RPMI7951 (cell line): ENCODE results near the gene RGS19. TPM values are rescaled to one million over a fixed set of nuclear protein-coding genes. Genes with fewer than 3 reads are reported as not detected.
"Not testable (repeated sequence)": the region's sequence is repeated elsewhere in the genome, so short reads cannot be mapped to it uniquely, and the experiment has no call there.

Experiments
- DNase-seq: peaks from one replicate; pipeline ENCODE4 v3.0.0-alpha.2; 2012; ENCODE audit warnings: low read depth
- total RNA-seq: library from RNA; depleted of rRNA; stranded (reverse); fragments of >200 nt; shearing (Covaris generic); gene quantifications from 2 replicates; pipeline ENCODE4 v1.2.3, GENCODE V29; 2014

RGS19 gene
- total RNA-seq, 1 experiment from 2014 or later, result 18.9 TPM

DNA sequence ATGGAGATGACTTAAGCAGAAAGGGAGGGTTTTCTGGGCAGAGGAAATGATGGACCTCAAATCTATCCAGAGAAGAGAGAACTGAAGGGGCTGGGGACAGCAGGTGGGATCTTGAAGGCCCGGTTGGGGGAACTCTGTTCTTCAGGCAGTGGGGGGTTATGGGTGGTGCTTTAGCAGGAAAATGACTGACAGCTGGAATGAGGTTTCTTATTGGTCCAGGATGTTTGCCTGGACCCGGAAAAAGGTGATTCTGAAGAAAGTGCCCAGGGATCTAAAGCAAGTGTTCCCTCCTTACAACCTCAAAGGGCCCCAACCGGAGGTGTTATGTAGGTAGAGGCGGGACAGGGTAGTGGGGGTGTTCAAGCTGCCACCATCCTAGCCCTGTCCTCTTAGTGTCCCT lies 16.1 kb upstream of the RGS19 start:
- no peak for DNase-seq

DNA sequence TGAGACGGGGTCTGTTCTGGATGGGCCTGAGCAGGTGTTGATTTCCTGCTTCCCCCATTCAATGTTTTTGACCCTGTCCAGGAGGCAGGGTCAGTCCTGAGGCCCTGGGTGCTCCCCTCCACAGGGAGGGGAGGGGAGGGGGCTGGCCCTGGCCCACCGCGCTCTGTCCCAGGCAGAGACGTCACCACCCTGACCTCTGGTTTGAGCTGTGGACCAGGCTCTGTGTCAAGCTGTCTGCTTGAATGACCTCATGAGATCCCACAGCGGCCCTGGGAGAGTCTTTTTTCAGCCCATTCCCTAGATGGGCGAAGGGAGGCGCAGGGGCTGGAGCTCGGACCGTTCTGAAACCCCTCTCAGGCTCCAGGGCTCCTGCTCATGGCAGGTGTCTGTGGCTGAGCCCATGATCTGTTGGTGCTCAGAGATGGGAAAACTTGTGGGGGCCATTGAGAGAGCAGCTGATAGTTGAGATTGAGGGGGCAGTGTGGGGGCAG lies 13.7 kb upstream of the RGS19 start:
- no peak for DNase-seq

DNA sequence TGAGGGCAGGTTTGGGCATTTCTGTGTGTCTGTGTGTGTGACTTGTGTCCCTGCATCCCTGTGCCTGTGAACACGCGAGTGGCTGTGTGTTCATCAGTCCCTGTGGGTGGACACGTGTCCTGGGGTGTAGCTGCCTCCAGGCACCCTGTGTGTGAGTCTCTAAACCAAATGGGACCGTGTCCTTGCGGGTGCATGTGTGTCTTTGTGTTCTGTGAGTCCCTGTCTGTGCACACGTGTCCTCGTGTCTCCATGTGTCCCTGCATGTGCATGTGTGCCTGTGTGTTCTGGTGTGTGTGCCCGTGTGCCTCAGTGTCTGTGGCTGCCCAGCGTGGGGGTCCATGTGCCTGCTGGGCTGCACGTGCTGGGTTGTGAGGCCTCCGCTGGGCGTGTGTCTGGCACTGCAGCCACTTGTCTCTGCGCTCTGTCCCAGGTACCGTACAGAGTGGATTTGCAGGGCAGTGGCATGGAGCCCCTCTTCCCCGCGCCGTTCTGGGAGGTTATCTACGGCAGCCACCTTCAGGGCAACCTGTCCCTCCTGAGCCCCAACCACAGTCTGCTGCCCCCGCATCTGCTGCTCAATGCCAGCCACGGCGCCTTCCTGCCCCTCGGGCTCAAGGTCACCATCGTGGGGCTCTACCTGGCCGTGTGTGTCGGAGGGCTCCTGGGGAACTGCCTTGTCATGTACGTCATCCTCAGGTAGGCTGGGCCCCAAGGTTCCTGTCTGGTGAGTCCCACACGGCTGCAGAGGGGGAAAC lies 13.1 kb upstream of the RGS19 start:
- DNase-seq, result no peak

DNA sequence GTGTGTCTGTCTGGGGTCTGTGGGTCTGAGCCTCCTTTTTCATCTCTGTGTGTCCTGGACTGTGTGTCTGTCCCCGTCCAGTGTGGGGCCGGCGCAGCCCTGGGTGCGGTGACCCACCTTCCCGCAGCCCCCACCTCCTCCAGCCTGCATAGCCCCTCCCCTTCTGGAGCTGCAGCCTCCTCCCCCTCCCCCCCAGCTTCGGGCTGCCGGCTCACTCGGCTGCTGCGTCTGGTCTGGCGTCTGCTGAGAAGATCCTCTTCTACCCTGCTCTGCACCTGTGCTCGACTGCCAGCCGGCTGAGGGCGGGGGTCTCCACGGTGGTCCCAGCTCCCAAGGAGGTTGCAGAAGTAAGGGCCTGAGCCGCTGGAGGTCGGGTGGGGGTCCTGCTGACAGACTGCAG lies 12.5 kb upstream of the RGS19 start:
- no peak for DNase-seq

DNA sequence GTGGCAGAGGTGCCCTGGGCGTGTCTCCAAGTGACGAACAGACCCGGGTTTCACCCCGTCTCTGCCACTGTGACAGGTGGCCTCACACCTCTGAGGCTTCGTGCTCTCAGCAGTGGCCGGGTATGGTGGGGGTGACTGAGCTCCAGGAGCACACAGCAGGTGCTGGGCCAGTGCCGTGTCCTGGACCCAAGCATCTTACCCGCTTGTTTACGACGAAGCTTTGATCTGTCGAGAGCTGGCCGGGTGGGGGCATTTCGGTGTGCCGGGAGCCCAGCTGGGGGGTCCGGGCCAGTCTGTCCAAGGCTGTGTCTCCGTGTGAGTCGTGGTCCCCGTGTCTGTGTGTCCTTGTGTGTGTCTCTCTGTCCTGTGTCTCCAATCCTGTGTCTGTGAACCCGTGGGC lies 12.0 kb upstream of the RGS19 start:
- DNase-seq, result no peak

DNA sequence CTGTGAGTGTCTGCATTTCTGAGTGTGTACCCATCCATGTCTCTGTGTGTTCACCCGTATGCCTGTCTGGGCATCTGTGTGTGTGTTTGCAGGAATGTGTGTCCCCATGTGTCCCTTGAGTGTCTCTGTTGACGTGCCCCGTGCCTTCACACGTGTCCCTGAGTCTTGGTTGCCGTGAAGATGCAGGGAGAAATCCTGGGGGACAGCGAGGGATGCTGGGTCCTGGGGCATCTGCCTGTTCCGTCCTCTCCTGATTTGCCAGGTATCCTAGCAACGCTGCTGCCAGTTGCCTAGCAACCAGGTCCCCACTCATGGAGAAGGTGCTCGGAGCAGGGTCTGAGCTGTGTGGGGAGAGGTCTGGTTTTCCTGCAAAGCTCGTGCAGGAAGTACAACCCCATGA lies 10.8 kb upstream of the RGS19 start:
- DNase-seq, result peak; percentile 29

DNA sequence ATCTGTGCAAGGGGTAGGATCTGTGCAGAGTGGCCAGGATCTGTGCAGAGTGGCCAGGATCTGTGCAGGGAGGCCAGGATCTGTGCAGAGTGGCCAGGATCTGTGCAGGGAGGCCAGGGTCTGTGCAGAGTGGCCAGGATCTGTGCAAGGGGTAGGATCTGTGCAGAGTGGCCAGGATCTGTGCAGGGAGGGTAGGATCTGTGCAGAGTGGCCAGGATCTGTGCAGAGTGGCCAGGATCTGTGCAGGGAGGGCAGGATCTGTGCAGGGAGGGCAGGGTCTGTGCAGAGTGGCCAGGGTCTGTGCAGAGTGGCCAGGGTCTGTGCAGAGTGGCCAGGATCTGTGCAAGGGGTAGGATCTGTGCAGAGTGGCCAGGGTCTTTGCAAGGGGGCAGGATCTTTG lies 9.3 kb upstream of the RGS19 start:
- DNase-seq, result not testable (repeated sequence)

DNA sequence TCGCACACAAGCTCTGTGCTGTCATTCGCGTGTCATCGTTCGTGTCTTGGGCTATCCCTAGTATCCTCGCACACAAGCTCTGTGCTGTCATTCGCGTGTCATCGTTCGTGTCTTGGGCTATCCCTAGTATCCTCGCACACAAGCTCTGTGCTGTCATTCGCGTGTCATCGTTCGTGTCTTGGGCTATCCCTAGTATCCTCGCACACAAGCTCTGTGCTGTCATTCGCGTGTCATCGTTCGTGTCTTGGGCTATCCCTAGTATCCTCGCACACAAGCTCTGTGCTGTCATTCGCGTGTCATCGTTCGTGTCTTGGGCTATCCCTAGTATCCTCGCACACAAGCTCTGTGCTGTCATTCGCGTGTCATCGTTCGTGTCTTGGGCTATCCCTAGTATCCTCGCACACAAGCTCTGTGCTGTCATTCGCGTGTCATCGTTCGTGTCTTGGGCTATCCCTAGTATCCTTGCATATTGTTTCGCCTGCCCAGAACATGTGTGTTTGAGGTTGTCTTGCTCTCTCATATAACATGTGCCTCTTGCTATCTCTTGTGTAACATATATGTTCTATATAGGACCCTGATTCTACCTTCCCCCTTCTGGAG lies 8.0 kb upstream of the RGS19 start:
- not testable (repeated sequence) for DNase-seq

DNA sequence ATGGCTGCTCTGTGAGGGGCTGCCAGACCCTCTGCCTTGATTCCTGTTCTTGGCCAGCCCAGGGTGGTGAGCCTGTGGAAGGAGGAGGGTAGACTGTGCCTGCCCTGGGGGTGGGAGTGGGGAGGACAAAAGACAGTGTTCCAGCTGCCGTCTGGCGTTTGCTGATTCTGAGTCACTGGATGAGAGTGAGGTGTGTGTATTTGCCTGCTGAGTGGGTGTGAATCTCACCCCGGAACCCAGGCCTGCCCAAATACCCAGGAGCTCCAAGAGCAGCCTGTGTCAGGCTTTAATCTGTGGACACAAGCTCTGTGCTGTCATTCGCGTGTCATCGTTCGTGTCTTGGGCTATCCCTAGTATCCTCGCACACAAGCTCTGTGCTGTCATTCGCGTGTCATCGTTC lies 7.5 kb upstream of the RGS19 start:
- no peak for DNase-seq

DNA sequence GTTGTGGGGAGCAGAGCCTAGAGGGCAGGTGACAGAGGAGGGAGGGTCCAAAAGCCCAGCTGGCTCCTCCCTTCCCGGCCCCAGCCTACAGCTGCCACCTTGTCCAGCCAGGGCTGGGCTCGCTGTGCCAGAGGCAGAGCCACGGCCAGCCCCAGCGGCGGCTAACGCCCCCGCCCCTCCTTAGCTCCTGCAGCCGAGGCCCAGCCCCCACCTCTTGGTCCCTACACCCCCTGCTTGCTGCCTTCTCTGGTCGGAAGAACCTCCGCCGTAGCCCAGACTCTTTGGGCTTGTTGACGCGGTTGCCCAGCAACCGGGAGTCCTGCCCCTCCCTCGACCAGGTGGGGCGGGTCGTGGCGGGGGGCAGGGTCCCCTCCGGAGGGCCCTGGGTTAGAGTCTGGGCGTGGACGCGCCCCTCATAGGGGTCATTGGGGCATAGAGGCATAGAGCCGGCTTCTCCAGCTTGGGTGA lies 5.4 kb upstream of the RGS19 start:
- no peak for DNase-seq

DNA sequence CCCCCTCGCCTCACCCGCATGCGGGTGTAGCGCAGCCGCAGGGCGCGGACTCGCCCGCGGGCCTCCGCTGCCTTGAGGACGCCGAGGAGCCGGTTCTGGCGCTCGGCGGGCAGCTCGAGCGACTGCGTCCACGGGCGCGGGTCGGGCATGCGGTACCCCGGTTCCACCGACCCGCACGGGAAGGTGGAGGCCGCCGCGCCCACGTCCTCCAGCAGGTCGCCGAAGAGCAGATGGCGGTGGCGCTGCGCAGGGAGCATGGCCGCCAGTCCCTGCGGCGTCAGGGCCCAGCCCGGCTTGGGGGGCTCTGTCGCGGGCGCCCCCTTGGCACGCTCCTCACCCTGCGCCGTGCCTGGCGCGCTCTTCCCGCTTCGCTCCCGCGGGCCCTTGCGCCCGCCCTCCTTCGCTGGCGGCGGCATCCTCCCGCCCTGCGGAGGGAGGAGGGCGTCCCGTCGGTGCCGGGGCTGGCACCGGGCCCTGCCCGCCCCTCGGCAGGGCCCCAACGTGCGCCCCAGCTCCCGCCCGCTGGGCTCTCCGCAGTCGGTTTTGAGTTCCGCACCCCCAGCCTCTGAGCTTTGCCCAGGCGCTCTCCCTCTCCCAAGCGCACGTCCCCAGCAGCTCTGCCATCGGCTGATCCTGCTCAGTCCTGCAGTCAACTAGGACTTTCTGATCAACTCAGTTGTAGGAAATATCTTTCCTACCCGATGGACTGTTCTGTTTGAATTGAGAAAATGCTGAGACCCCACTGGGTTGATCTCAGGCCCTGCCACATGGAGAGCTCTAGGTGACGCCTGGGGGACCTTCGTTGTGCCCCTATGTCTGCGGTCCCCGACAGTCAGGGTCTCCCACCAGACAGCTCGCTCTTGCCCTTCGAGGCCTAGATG lies 4.7 kb upstream of the RGS19 start, which contains the start of gene LKAAEAR1:
Gene LKAAEAR1 (minus strand): TSS at position 595 of the 881 bp plus-strand sequence. CDS start 179 bp downstream, at position 416.
- DNase-seq, result no peak

DNA sequence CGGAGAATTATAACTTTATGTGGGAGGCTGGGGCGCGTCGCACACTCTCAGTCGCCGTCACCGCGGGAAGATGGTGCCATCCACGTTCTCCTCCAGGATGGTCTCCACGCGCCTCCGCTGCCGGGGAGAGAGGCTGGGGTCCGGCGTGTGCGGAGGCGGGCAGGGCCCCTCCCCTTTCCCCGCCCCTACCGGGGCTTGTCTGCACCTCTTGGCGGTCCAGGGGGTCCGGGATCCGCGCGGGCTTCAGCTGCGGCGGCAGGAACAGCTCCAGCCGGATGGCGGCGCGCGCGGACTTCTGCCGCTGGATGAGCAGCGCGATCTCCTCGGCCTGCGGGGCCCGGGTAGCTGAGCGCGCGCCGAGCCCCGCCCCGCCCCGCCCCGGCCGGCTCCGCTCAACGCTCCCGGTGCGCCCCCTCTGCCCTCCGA lies 4.1 kb upstream of the RGS19 start:
- peak; percentile 69 for DNase-seq

DNA sequence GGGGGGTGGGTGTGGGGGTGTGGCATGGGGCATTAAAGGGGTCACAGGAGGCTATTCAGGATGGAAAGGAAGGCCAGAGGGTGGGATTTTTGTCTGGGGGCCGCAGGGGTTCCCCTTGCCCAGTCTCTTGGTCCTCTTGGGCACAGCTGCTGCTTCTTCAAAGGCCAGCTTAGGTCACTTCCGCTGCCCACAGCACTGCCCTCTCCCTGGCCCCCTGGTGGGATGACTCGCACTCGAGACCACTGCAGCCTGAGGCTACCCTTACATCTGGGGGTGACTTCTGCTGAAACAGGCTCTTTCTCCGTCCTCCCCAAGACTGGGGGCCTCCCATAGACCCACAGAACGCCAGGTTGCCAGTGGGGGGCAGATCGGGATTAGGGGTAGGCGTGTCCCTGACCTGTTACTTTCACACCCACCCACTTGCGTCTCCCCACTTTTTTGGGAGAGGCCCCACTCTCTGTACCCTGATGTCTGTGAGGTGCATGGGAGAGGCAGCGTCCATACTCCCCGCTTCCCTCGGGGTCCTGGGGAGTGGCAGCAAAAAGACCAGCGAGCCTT lies 3.6 kb upstream of the RGS19 start:
- peak; percentile 27 for DNase-seq

DNA sequence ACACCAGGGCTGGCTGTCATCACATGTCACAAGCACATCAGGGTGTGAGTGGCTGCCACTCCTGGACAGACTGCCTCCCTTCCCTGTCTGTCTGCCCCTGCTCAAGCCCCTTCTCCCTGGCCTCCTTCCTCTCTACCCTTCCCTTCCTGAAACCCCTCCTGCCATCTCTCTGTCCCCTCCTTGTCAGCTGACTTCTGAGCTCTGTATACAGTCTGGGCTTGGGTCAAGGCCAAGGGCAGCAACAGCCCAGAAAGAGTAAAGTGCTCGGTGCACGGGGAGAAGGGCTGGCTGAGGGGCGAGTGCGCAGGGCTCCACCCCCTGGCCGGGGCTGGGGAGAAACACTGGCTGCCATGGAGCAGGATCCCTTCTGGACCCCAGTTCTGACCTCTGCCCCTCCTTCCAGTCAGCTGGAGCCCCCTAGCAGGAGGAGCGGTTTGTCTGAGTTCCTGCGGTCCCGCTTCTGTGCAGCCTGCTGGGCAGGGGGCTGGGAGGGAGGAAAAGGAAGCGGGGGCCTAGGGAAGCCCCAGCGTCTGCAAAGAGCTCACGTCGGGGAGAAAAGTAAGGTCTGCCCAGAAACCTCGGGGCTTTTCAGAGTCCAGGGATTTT lies 2.9 kb upstream of the RGS19 start:
- no peak for DNase-seq

DNA sequence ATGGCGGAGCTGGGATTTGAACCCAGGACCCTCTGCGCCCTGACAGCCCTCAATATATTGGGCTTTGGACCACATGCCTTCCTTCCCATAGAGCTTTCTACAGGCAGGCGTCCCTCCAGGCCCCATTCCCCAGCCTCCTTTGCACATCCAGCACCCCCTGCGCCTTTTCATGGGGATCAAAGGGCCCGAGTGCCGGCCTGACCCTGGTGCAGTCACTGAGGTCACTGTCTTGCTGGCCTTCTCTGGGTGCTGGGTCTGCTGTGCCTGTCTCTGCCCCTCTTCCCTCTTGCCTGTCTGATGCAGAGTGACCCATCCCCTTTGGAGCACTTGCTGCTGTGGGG lies 2.3 kb upstream of the RGS19 start:
- no peak for DNase-seq

DNA sequence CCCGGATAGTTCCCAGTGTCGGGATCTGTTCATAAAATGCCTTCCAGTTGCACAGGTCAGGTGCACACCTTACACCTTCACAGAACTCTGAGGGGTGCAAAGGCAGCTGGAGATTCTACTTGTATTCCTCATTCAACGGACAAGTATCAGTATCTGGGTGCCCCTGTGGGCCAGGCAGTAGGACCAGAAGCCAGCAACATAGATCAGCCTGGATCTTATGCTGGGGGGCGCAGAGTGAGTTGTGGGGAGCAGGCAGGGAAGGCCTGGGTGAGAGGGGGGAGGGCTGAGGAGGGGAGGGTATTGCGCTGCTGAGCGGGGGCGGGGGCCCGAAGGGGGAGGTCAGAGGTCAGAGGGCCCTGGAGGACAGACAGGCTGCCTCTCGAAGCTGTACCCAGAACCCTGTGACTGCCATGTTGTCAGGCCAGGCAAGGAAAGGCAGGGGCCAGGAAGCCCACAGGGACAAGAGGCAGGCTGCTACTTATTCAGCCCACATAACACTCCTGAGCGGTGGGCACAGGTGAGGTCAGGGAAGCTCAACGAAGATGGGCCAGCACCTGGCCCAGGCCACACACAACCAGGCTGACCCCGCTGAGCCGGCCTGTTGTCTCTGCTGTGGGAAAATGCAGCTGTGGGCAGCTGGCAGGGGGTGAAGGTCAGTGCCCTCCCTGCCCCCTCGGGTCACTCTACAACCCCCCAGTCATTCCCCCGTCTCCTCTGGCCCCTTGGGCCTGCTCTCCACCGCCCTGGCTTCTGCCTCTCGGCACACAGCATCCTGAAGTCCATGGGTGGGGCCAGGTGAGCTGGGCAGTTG lies 1.7 kb upstream of the RGS19 start:
- DNase-seq, result no peak

DNA sequence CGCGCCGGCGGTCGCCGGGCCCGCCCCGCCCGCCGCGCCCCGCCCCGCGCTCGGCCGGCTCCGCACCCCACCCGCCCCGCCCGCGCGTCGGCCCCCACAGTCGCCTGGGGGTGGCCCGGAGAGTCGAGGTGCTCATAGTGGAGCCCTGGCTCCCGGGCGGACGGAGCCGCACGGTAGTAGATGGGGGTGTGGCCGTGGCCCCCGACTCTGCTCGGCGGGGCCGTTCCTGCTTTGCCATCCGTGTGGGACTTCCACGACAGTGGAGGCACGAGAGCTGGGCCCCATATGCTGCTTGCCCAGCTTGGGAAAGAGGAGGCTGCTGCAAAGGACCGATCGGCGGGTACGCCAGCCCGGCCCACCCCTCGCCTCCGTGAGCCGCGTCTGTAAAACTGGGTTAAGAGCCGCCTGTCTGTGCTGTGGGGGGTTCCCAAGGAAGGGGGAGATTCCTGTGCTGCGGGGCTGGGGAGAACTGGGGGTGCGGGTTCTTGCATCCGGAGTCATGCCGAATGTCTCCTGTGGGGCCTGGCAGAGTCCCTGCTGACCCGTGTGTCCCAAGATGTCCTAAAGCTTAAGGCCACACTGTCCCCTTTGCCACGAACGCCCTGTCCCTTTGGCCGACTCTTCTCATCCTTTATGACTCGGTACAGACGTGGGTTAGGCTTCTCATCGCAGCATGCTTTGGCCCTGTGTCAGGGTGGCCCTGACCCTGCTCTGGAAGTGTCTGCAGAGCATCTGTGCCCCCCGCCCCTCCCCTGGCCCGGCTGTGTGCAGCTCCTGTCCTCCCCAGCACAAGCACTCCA lies 895 bp upstream of the RGS19 start, which contains the start of gene OPRL1:
Gene OPRL1 (plus strand): TSS at position 70 of the 800 bp plus-strand sequence. CDS start 12,639 bp downstream, outside the sequence.
- DNase-seq, result no peak

DNA sequence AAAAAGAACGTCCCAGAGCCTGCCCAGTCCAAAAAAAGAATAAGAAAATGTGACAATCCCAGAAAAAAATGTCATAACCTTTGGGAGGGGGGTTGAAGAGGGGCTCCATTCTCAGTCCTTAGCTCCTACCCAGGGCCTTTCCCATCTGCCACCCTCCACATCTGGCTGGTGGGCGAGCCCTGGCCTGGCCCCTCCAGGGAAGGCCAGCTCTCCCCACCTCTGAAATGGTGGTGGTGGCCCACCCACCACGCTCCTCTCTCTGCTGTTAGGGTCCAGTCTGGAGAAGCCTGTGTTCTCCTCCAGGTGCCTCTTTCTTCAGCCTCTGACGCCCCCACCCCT lies 415 bp downstream of the RGS19 start:
- DNase-seq, result no peak

DNA sequence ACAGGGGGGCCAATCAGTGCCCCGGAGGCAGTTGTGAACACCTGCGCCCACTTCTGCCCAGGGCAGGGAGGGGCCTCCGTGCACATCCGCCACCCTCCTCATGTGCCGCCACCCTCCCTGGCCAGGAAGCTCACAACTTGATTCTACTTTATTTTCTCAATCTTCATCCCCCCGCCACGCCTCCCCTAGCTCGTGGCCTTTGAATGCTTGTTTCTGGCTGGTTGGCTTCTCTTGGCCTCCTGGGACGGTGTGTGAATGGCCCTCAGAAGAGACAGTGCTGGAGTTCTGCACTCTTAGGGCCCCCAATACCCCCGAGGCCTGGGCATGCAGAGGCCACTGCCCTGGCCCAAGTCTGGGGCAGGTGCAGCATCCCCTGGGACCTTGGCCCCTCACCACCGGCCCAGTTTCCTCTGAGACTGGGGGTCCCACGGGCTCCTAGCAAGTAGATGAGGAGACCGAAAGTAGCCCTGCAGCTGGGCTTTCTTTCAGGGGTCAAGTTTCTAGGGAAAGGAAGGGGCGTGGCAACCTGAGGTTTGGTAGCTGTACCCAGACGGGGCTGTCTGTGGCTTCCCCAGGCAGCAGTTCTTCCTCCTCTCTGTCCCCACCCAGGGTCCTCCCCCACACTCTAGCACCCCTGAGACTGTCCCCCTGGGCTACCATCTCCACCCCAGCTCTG lies 1.3 kb downstream of the RGS19 start:
- no peak for DNase-seq
